Mammary epithelial cell (primary cell): Measurements from ENCODE around the gene TMEM86A.

Experiments
- EZH2 ChIP-seq: IDR thresholded peaks from 2 replicates; pipeline ENCODE4 v1.6.1; 2012; ENCODE audit warnings: low read length, inconsistent platforms, borderline replicate concordance
- TF ChIP-seq, protein P1 (sequence below), 2 donors: IDR thresholded peaks in 1 of 2; conservative IDR thresholded peaks in 1 of 2; 2 replicates each; pipeline ENCODE4 v1.5.1; 2011 to 2012; ENCODE audit warnings: inconsistent platforms in 2 of 2, low read length in 2 of 2, mild to moderate bottlenecking in 2 of 2, control low read depth in 1 of 2, low read depth in 1 of 2; ENCODE audit not compliant: insufficient read depth in 1 of 2; ENCODE audit errors: extremely low read depth in 1 of 2

DNA sequence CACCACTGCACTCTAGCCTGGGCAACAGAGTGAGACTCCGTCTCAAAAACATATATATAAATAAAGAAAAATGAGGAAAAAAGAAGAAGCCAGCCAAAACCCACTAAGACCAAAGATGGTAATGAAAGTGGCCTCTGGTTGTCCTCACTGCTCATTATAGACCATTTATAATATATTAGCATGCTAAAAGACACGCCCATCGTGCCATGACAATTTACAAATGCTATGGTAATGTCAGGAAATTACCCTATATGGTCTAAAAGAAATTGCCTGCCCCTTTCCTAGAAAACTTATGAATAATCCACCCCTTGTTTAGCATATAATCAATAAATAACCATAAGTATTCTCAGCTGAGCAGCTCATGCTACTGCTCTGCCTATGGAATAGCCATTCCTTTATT, 16.1 kb upstream of the TMEM86A start:
- TF ChIP-seq, protein P1, sequence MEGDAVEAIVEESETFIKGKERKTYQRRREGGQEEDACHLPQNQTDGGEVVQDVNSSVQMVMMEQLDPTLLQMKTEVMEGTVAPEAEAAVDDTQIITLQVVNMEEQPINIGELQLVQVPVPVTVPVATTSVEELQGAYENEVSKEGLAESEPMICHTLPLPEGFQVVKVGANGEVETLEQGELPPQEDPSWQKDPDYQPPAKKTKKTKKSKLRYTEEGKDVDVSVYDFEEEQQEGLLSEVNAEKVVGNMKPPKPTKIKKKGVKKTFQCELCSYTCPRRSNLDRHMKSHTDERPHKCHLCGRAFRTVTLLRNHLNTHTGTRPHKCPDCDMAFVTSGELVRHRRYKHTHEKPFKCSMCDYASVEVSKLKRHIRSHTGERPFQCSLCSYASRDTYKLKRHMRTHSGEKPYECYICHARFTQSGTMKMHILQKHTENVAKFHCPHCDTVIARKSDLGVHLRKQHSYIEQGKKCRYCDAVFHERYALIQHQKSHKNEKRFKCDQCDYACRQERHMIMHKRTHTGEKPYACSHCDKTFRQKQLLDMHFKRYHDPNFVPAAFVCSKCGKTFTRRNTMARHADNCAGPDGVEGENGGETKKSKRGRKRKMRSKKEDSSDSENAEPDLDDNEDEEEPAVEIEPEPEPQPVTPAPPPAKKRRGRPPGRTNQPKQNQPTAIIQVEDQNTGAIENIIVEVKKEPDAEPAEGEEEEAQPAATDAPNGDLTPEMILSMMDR (conservative IDR thresholded peaks at IDR 0.05 in 1 of 2, IDR thresholded peaks at IDR 0.05 in 1 of 2; ENCODE audit: extremely low read depth in 1 of 2, insufficient read depth in 1 of 2, low read depth in 1 of 2, low read length in 2 of 2), result no peak
- TF ChIP-seq EZH2, result no peak
